H1 (cell line): ENCODE results near the gene VPS35. TPM values are rescaled to one million over a fixed set of nuclear protein-coding genes. Genes with fewer than 3 reads are reported as not detected.

Experiments used
- CHD7 ChIP-seq: fragments of 300-600 bp; sonication (generic); IDR thresholded peaks from 2 replicates; pipeline ENCODE4 v1.7.1; 2012; ENCODE audit warnings: low read length, moderate library complexity, mild to moderate bottlenecking, inconsistent platforms; ENCODE audit not compliant: insufficient replicate concordance
- E2F6 ChIP-seq: IDR thresholded peaks from 2 replicates; pipeline ENCODE4 v1.6.1; 2012; ENCODE audit warnings: inconsistent platforms
- EGR1 ChIP-seq: IDR thresholded peaks from 2 replicates; pipeline ENCODE4 v1.6.1; 2011; ENCODE audit warnings: low read depth, low read length, borderline replicate concordance
- FOSL1 ChIP-seq: IDR thresholded peaks from 2 replicates; pipeline ENCODE4 v1.6.1; 2011; ENCODE audit warnings: mild to moderate bottlenecking, low read depth, low read length, moderate library complexity; ENCODE audit not compliant: insufficient read depth
- RNF2 ChIP-seq: fragments of 200-900, 300-1000 bp; sonication (generic); IDR thresholded peaks from 2 replicates; pipeline ENCODE4 v1.7.1; 2016; ENCODE audit warnings: borderline replicate concordance, low read depth, mild to moderate bottlenecking, antibody characterized with exemption, low read length; ENCODE audit not compliant: poor library complexity, severe bottlenecking; ENCODE audit errors: missing control alignments
- polyA plus RNA-seq, 7 experiments: library from polyadenylated mRNA; depleted of rRNA in 3 of 7; stranded (reverse) in 5 of 7; unstranded in 2 of 7; fragments of >200 nt in 5 of 7; fragments of 200-250 nt in 2 of 7; gene quantifications; 1 replicate in 5 of 7; 2 replicates in 1 of 7; 4 replicates in 1 of 7; pipeline versions ENCODE4 v1.2.1 to v1.2.3, GENCODE V29; 2011 to 2013; ENCODE audit warnings: missing spikeins in 2 of 7, mixed read lengths in 2 of 7
- total RNA-seq: library from RNA; stranded (reverse); fragmentation: NEBNext Ultra II Directional; extraction: Animal tissue kit (Norgen Biotek cat#: 25700); gene quantifications from 2 replicates; pipeline ENCODE4 v1.2.1, GENCODE V29; 2021

VPS35 gene
- total and polyA plus RNA-seq, 2 of the 8 experiments (the other 6 are each of a cell fraction or from before 2014, with no cell fraction given) = 10.3 to 66.9 TPM

GRCh38 chr16:46709469-46710005 lies 20.6 kb upstream of the VPS35 start (continued):
- TF ChIP-seq CHD7 = no peak
- no peak for TF ChIP-seq RNF2
- no peak for TF ChIP-seq EGR1
- TF ChIP-seq FOSL1 = no peak
- TF ChIP-seq E2F6 = no peak
